ENCODE measurements around the gene COBL. TPM values are rescaled to one million over a fixed set of nuclear protein-coding genes. Genes with fewer than 3 reads are reported as not detected.

COBL gene
- polyA plus RNA-seq, 1 donor (not counting 4 experiments of a cell fraction or from before 2014, with no cell fraction given) = 4.5 TPM

- H3K36me3 ChIP-seq (ENCODE audit: control insufficient read depth in 2 of 2, extremely low read depth in 1 of 2, insufficient read depth in 2 of 2, low read length in 2 of 2) = no peaks in the 10 kb centered on the region
- H3K27ac ChIP-seq (ENCODE audit: control insufficient read depth, insufficient read depth, low read length) = no peak overlapping the region
- H3K9me1 ChIP-seq (ENCODE audit: control insufficient read depth, extremely low read depth, insufficient read depth, low read length) = no peaks in the 10 kb centered on the region
- DNase-seq (ENCODE audit: low read depth, low spot score) = no peak
- no peaks in the 10 kb centered on the region for H3K4me1 ChIP-seq (ENCODE audit: control insufficient read depth, extremely low read depth, insufficient read depth, low read length)
- no peak overlapping the region for H3K4me3 ChIP-seq (ENCODE audit: control insufficient read depth in 2 of 3, extremely low read depth in 1 of 3, insufficient read depth in 2 of 3, low read depth in 1 of 3, low read length in 3 of 3)
- H3K4me2 ChIP-seq (ENCODE audit: control insufficient read depth, extremely low read depth, insufficient read depth, low read depth, low read length) = no peak overlapping the region
- dilution Hi-C loops (cut with MboI; ENCODE audit: extremely low pct_ligation_motif_present, low sequenced_read_pairs) = no loop called here
- FAIRE-seq = no peak
- H3K9me3 ChIP-seq (ENCODE audit: control insufficient read depth, low read depth, low read length) = no peaks in the 10 kb centered on the region
- TF ChIP-seq EZH2 (IDR thresholded peaks at IDR 0.05; ENCODE audit: low read length) (no peak), CTCF (optimal IDR thresholded peaks at IDR 0.05 in 1 of 3, IDR thresholded peaks at IDR 0.05 in 1 of 3, conservative IDR thresholded peaks at IDR 0.05 in 1 of 3; ENCODE audit: extremely low read depth in 1 of 3, insufficient read depth in 2 of 3, low read length in 3 of 3) (no peak)
- no peak overlapping the region for H3K9ac ChIP-seq (ENCODE audit: control insufficient read depth, extremely low read depth, insufficient read depth, low read length)
- no peaks in the 10 kb centered on the region for H3K79me2 ChIP-seq (ENCODE audit: control insufficient read depth, insufficient read depth, low read length)
- peaks cover 3% of the 10 kb centered on the region for H3K27me3 ChIP-seq (ENCODE audit: control insufficient read depth, extremely low read depth, insufficient read depth, low read length)
- H2AFZ ChIP-seq (ENCODE audit: control insufficient read depth, low read length) = no peak overlapping the region
- no peaks in the 10 kb centered on the region for H4K20me1 ChIP-seq (ENCODE audit: control insufficient read depth, extremely low read depth, insufficient read depth, low read length)
Observed at GRCh38 chr7:50983850-50984249, 332.8 kb downstream of the COBL start.

GRCh38 chr7:50982626-50983025, 334.0 kb downstream of the COBL start:
- no peaks in the 10 kb centered on the region for H3K9me1 ChIP-seq (ENCODE audit: control insufficient read depth, extremely low read depth, insufficient read depth, low read length)
- H3K79me2 ChIP-seq (ENCODE audit: control insufficient read depth, insufficient read depth, low read length) = no peaks in the 10 kb centered on the region
- no peak overlapping the region for H3K4me2 ChIP-seq (ENCODE audit: control insufficient read depth, extremely low read depth, insufficient read depth, low read depth, low read length)
- TF ChIP-seq CTCF (optimal IDR thresholded peaks at IDR 0.05 in 1 of 3, IDR thresholded peaks at IDR 0.05 in 1 of 3, conservative IDR thresholded peaks at IDR 0.05 in 1 of 3; ENCODE audit: extremely low read depth in 1 of 3, insufficient read depth in 2 of 3, low read length in 3 of 3) = no peak
- no peak for TF ChIP-seq EZH2 (IDR thresholded peaks at IDR 0.05; ENCODE audit: low read length)
- H3K9ac ChIP-seq (ENCODE audit: control insufficient read depth, extremely low read depth, insufficient read depth, low read length) = no peak overlapping the region
- H3K9me3 ChIP-seq (ENCODE audit: control insufficient read depth, low read depth, low read length) = no peaks in the 10 kb centered on the region
- no peaks in the 10 kb centered on the region for H4K20me1 ChIP-seq (ENCODE audit: control insufficient read depth, extremely low read depth, insufficient read depth, low read length)
- H3K4me3 ChIP-seq (ENCODE audit: control insufficient read depth in 2 of 3, extremely low read depth in 1 of 3, insufficient read depth in 2 of 3, low read depth in 1 of 3, low read length in 3 of 3) = no peak overlapping the region
- H3K27ac ChIP-seq (ENCODE audit: control insufficient read depth, insufficient read depth, low read length) = no peak overlapping the region
- FAIRE-seq = no peak
- no peaks in the 10 kb centered on the region for H3K36me3 ChIP-seq (ENCODE audit: control insufficient read depth in 2 of 2, extremely low read depth in 1 of 2, insufficient read depth in 2 of 2, low read length in 2 of 2)
- no peaks in the 10 kb centered on the region for H3K4me1 ChIP-seq (ENCODE audit: control insufficient read depth, extremely low read depth, insufficient read depth, low read length)
- no peak for DNase-seq (ENCODE audit: low read depth, low spot score)
- H2AFZ ChIP-seq (ENCODE audit: control insufficient read depth, low read length) = no peak overlapping the region
- dilution Hi-C loops (cut with MboI; ENCODE audit: extremely low pct_ligation_motif_present, low sequenced_read_pairs) = no loop called here
- H3K27me3 ChIP-seq (ENCODE audit: control insufficient read depth, extremely low read depth, insufficient read depth, low read length) = peaks cover 3% of the 10 kb centered on the region
